HCT116 (cell line): ENCODE measurements around the gene C1orf122. TPM values are rescaled to one million over a fixed set of nuclear protein-coding genes. Genes with fewer than 3 reads are reported as not detected.

Experiments used
- ATAC-seq: fragments of 200-7000 bp; cut with Tn5 transposase; 2 replicates; pipeline ENCODE4 v1.9.1; 2020; ENCODE audit warnings: mild to moderate bottlenecking, moderate library complexity
- BruUV-seq: library from RNA; stranded (reverse); fragments of 400-500 nt; replicated peaks from 2 replicates; lab custom pipeline; 2021; lab: Mats Ljungman, UMichigan
- CTCF ChIA-PET: fragments of 300-600 bp; sonication (Branson Sonifier 250); formaldehyde crosslinking; loops from one replicate; lab custom pipeline; 2021; ENCODE audit warnings: antibody characterized with exemption; lab: Charles Lee
- POLR2A ChIA-PET: fragments of 300-600, 350-600 bp; sonication (Branson Sonifier 250); formaldehyde crosslinking; loops from one replicate; lab custom pipeline; 2021; ENCODE audit warnings: antibody characterized with exemption; lab: Charles Lee
- RAD21 ChIA-PET, 2 experiments: fragments of 300-600 bp; sonication (Branson Sonifier 250); formaldehyde crosslinking; loops; one replicate each; lab custom pipeline; 2023; ENCODE audit warnings: low total read pairs in 2 of 2; ENCODE audit not compliant: uncharacterized antibody in 2 of 2, unreplicated experiment in 2 of 2, low non-redundant PET in 1 of 2; lab: Charles Lee
- DNase-seq: peaks from one replicate; pipeline ENCODE4 v3.0.0-alpha.2; 2010; ENCODE audit warnings: low read depth, low spot score
- H2AFZ ChIP-seq: fragments of 200-600 bp; shearing (Covaris generic), sonication (generic); 2 replicates; pipeline ENCODE4 v1.6.1; 2017; ENCODE audit warnings: low read depth, mixed run types, mixed read lengths, antibody characterized with exemption, low read length; ENCODE audit not compliant: poor library complexity, severe bottlenecking
- H3K27ac ChIP-seq: 2 replicates; pipeline ENCODE4 v1.5.1; 2012; ENCODE audit warnings: low read depth, low read length
- H3K27me3 ChIP-seq: fragments of 200-600 bp; sonication (generic); 2 replicates; pipeline ENCODE4 v1.6.1; 2016; ENCODE audit warnings: mixed run types, low read length, mixed read lengths; ENCODE audit not compliant: insufficient read depth
- H3K36me3 ChIP-seq, 2 experiments: fragments of 200-500 bp in 1 of 2; fragments of 200-600 bp in 1 of 2; sonication (Bioruptor generic) in 1 of 2; sonication (generic) in 1 of 2; 2 replicates each; pipeline versions ENCODE4 v1.5.1 to v1.6.1; 2014 to 2016; ENCODE audit warnings: low read length in 2 of 2, inconsistent platforms in 1 of 2, mixed read lengths in 1 of 2, mixed run types in 1 of 2; ENCODE audit not compliant: insufficient read depth in 2 of 2, control insufficient read depth in 1 of 2
- H3K4me1 ChIP-seq, 2 experiments: fragments of 200-600 bp in 1 of 2; sonication (generic) in 1 of 2; 2 replicates each; pipeline versions ENCODE4 v1.5.1 to v1.6.1; 2012 to 2017; ENCODE audit warnings: low read length in 2 of 2, inconsistent platforms in 1 of 2, mild to moderate bottlenecking in 1 of 2, mixed read lengths in 1 of 2, mixed run types in 1 of 2, moderate library complexity in 1 of 2; ENCODE audit not compliant: insufficient read depth in 2 of 2, control insufficient read depth in 1 of 2
- H3K4me2 ChIP-seq: fragments of 200-600 bp; sonication (generic); 2 replicates; pipeline ENCODE4 v1.6.1; 2017; ENCODE audit warnings: mixed run types, low read length, mixed read lengths
- H3K4me3 ChIP-seq, 2 experiments: fragments of 200-600 bp in 1 of 2; sonication (generic) in 1 of 2; replicated peaks in 1 of 2; 2 replicates each; pipeline ENCODE4 v1.5.1; 2011 to 2016; ENCODE audit warnings: low read length in 2 of 2, control low read depth in 1 of 2, low read depth in 1 of 2, mild to moderate bottlenecking in 1 of 2, mixed read lengths in 1 of 2, mixed run types in 1 of 2
- H3K79me2 ChIP-seq: fragments of 200-600 bp; sonication (generic); 2 replicates; pipeline ENCODE4 v1.6.1; 2017; ENCODE audit warnings: mild to moderate bottlenecking, mixed run types, low read length, moderate library complexity, mixed read lengths; ENCODE audit not compliant: insufficient read depth
- H3K9ac ChIP-seq: fragments of 200-600 bp; sonication (generic); 2 replicates; pipeline ENCODE4 v1.6.1; 2016; ENCODE audit warnings: low read length, mixed read lengths
- H3K9me2 ChIP-seq: fragments of 200-600 bp; sonication (generic), shearing (Covaris generic); 2 replicates; pipeline ENCODE4 v1.6.1; 2017; ENCODE audit warnings: mixed run types, mild to moderate bottlenecking, moderate library complexity; ENCODE audit not compliant: insufficient read depth
- H3K9me3 ChIP-seq, 2 experiments: fragments of 200-500 bp in 1 of 2; fragments of 200-600 bp in 1 of 2; sonication (Bioruptor generic) in 1 of 2; sonication (generic) in 1 of 2; 2 replicates each; pipeline ENCODE4 v1.6.1; 2014 to 2017; ENCODE audit warnings: low read length in 2 of 2, mixed read lengths in 2 of 2, inconsistent platforms in 1 of 2, low read depth in 1 of 2, mild to moderate bottlenecking in 1 of 2, mixed run types in 1 of 2, moderate library complexity in 1 of 2; ENCODE audit not compliant: control insufficient read depth in 1 of 2, insufficient read depth in 1 of 2
- H4K20me1 ChIP-seq: fragments of 200-600 bp; sonication (generic), shearing (Covaris generic); 2 replicates; pipeline ENCODE4 v1.6.1; 2017; ENCODE audit warnings: mixed run types, mild to moderate bottlenecking, moderate library complexity; ENCODE audit not compliant: insufficient read depth
- ATF3 ChIP-seq: IDR thresholded peaks from 2 replicates; pipeline ENCODE4 v1.6.1; 2012
- CBX3 ChIP-seq: IDR thresholded peaks from 2 replicates; pipeline ENCODE4 v1.6.1; 2012; ENCODE audit warnings: low read depth
- CEBPB ChIP-seq: IDR thresholded peaks from 2 replicates; pipeline ENCODE4 v1.6.1; 2012; ENCODE audit warnings: low read depth
- EGR1 ChIP-seq: IDR thresholded peaks from 2 replicates; pipeline ENCODE4 v1.6.1; 2012; ENCODE audit warnings: low read depth
- ELF1 ChIP-seq: IDR thresholded peaks from 2 replicates; pipeline ENCODE4 v1.6.1; 2012; ENCODE audit warnings: low read depth, borderline replicate concordance
- FOSL1 ChIP-seq: IDR thresholded peaks from 2 replicates; pipeline ENCODE4 v1.6.1; 2012; ENCODE audit warnings: low read depth
- JUND ChIP-seq: IDR thresholded peaks from 2 replicates; pipeline ENCODE4 v1.6.1; 2012
- MAX ChIP-seq: IDR thresholded peaks from 2 replicates; pipeline ENCODE4 v1.6.1; 2012
- POLR2A ChIP-seq: IDR thresholded peaks from 2 replicates; pipeline ENCODE4 v1.7.0; 2011; ENCODE audit warnings: borderline replicate concordance; ENCODE audit not compliant: insufficient read depth, insufficient read length; ENCODE audit errors: extremely low read depth
- POLR2AphosphoS5 ChIP-seq: IDR thresholded peaks from 2 replicates; pipeline ENCODE4 v1.6.1; 2011; ENCODE audit warnings: mild to moderate bottlenecking, low read depth, low read length, moderate library complexity
- RAD21 ChIP-seq: IDR thresholded peaks from 2 replicates; pipeline ENCODE4 v1.6.1; 2012; ENCODE audit warnings: low read depth, mild to moderate bottlenecking
- REST ChIP-seq: IDR thresholded peaks from 2 replicates; pipeline ENCODE4 v1.6.1; 2012; ENCODE audit warnings: low read depth
- SIN3A ChIP-seq: IDR thresholded peaks from 2 replicates; pipeline ENCODE4 v1.6.1; 2012; ENCODE audit warnings: low read depth
- SP1 ChIP-seq: IDR thresholded peaks from 2 replicates; pipeline ENCODE4 v1.6.1; 2012; ENCODE audit warnings: low read depth
- SRF ChIP-seq: IDR thresholded peaks from 2 replicates; pipeline ENCODE4 v1.6.1; 2012; ENCODE audit warnings: low read depth
- TCF7L2 ChIP-seq: IDR thresholded peaks from 2 replicates; pipeline ENCODE4 v1.7.0; 2011; ENCODE audit warnings: borderline replicate concordance, inconsistent platforms; ENCODE audit not compliant: insufficient read depth, insufficient read length; ENCODE audit errors: extremely low read depth
- YY1 ChIP-seq: IDR thresholded peaks from 2 replicates; pipeline ENCODE4 v1.6.1; 2011; ENCODE audit warnings: low read length, low read depth, moderate library complexity, mild to moderate bottlenecking; ENCODE audit not compliant: insufficient replicate concordance; ENCODE audit errors: extremely low read depth
- ZFX ChIP-seq: fragments of 450-650 bp; IDR thresholded peaks from 2 replicates; pipeline ENCODE4 v1.6.1; 2017
- ZNF274 ChIP-seq: fragments of 200-500 bp; sonication (Bioruptor generic); IDR thresholded peaks from 2 replicates; pipeline ENCODE4 v1.6.1; 2014; ENCODE audit warnings: mild to moderate bottlenecking, low read depth, low read length, inconsistent platforms
- intact Hi-C: fragments of 100-400 bp; cut with micrococcal nuclease; formaldehyde crosslinking; loops from 2 replicates; pipeline ENCODE4 v1.10.0; 2022
- total RNA-seq: library from RNA; stranded (reverse); gene quantifications from one replicate; pipeline ENCODE4 v1.2.1, GENCODE V29; 2021; ENCODE audit not compliant: unreplicated experiment
- TF ChIP-seq, protein P1 (sequence below), 3 experiments: fragments of 200-600 bp in 1 of 3; sonication (generic) in 1 of 3; IDR thresholded peaks in 2 of 3; conservative IDR thresholded peaks in 1 of 3; 2 replicates each; pipeline ENCODE4 v1.5.1; 2012 to 2017; ENCODE audit warnings: low read depth in 2 of 3, low read length in 2 of 3, antibody characterized with exemption in 1 of 3, borderline replicate concordance in 1 of 3, control low read depth in 1 of 3, mild to moderate bottlenecking in 1 of 3, mixed read lengths in 1 of 3, mixed run types in 1 of 3, moderate library complexity in 1 of 3; ENCODE audit not compliant: insufficient read depth in 1 of 3

C1orf122 gene
- total RNA-seq, 1 experiment from 2014 or later = 34.2 TPM

GRCh38 chr1:37822906-37823815 is 15.6 kb downstream of the C1orf122 start:
- TF ChIP-seq SIN3A = no peak
- TF ChIP-seq SRF = no peak
- TF ChIP-seq POLR2A = no peak
- TF ChIP-seq JUND = no peak
- no peak for TF ChIP-seq FOSL1
- TF ChIP-seq CBX3 = no peak
- TF ChIP-seq RAD21 = no peak
- no peak for TF ChIP-seq REST
- TF ChIP-seq POLR2AphosphoS5 = no peak
- no peak for TF ChIP-seq ATF3
- TF ChIP-seq YY1 = no peak
- no peak for TF ChIP-seq SP1
- no peak for TF ChIP-seq ELF1
- no peak for TF ChIP-seq TCF7L2
- no peak for TF ChIP-seq EGR1
- TF ChIP-seq MAX = no peak
- TF ChIP-seq, protein P1, sequence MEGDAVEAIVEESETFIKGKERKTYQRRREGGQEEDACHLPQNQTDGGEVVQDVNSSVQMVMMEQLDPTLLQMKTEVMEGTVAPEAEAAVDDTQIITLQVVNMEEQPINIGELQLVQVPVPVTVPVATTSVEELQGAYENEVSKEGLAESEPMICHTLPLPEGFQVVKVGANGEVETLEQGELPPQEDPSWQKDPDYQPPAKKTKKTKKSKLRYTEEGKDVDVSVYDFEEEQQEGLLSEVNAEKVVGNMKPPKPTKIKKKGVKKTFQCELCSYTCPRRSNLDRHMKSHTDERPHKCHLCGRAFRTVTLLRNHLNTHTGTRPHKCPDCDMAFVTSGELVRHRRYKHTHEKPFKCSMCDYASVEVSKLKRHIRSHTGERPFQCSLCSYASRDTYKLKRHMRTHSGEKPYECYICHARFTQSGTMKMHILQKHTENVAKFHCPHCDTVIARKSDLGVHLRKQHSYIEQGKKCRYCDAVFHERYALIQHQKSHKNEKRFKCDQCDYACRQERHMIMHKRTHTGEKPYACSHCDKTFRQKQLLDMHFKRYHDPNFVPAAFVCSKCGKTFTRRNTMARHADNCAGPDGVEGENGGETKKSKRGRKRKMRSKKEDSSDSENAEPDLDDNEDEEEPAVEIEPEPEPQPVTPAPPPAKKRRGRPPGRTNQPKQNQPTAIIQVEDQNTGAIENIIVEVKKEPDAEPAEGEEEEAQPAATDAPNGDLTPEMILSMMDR (IDR thresholded peaks at IDR 0.05 in 2 of 3, conservative IDR thresholded peaks at IDR 0.05 in 1 of 3; ENCODE audit: borderline replicate concordance in 1 of 3, insufficient read depth in 1 of 3, low read depth in 2 of 3, low read length in 2 of 3) = no peak
- TF ChIP-seq CEBPB = no peak
- TF ChIP-seq ZNF274 = no peak
- TF ChIP-seq ZFX = no peak
- no peak for DNase-seq
- ATAC-seq = no peak
- Histone ChIP-seq H3K9ac (no peak overlapping the region), H3K4me1 (peaks cover 0 to 10% of the 10 kb centered on the region in 2 experiments; a peak in 2 of 4 replicates), H3K4me3 (no peak overlapping the region), H3K27ac (no peak overlapping the region), H2AFZ (no peak overlapping the region), H3K4me2 (no peak overlapping the region), H3K9me2 (no peaks in the 10 kb centered on the region), H3K36me3 (peaks cover 22 to 36% of the 10 kb centered on the region in 2 experiments), H3K79me2 (no peaks in the 10 kb centered on the region), H3K27me3 (no peaks in the 10 kb centered on the region), H3K9me3 (no peaks in the 10 kb centered on the region), H4K20me1 (no peaks in the 10 kb centered on the region)
- ChIA-PET POLR2A (no interaction called here), CTCF (no interaction called here), RAD21 (no interaction called here)
- BruUV-seq = no TSS peak
- intact Hi-C loops = no loop called here
